NCI-H128 (cell line): ENCODE results near the gene NPIPB2.
"Not testable (repeated sequence)": the region's sequence is repeated elsewhere in the genome, so short reads cannot be mapped to it uniquely, and the experiment has no call there.

ENCODE experiments used
- DNase-seq: peaks from one replicate; lab custom pipeline; 2025; ENCODE audit not compliant: unreplicated experiment; lab: John Stamatoyannopoulos, UW

NPIPB2 gene

DNA sequence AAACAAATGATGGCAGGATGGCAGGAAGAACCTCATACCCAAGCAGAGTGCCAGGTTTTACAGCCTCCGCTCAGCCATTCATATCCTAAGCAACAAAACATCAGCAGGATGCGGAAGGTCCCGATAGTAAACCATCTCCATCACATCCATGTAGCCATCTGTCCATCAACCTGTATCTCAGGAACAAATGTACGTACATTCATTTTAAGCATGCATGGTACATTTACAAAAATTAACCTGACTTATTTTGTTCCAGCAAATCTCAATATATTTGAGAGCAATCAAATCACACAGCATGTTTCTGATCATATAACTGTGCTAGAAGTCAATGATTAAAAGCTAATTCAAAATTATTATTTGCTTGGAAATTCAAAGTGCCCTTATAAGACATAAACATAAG, at the start of gene NPIPB2:
TSS of gene NPIPB2 (minus strand) at position 101 of the 400 bp plus-strand sequence. CDS start at position 101, 0 bp downstream.
- DNase-seq: not testable (repeated sequence)

DNA sequence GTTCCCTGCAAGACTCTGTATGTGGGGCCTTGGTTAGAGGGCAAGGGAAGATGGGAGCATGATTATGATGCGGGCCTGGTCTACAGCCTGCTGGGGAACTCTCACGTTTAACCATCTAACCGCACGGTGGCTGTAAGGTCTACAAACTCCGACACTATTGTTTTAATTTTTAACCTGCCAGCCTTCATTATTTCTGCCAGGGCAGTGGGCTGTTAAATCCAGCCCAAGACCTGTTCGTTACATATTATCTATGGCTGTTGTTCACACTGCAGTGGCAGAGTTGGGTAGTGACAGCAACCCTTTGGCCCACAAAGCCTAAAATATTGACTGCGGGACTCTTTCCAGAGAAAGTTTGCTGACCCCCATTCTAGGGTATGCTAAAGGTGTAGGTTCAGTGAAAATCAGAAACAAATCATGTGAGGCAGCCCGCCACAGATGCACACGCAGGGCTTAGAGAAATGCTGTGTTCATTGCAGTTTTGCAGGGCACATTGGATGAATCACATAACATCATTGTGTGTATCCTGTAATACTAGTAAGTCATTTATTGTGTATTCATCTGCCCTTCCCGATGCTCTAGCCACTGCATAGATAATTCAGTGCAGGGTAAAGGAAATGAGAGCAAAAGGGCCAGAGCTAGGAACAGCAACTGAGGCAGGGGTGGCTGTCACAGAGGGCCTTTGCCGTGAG, 49.0 kb upstream of the NPIPB2 start:
- no peak for DNase-seq

DNA sequence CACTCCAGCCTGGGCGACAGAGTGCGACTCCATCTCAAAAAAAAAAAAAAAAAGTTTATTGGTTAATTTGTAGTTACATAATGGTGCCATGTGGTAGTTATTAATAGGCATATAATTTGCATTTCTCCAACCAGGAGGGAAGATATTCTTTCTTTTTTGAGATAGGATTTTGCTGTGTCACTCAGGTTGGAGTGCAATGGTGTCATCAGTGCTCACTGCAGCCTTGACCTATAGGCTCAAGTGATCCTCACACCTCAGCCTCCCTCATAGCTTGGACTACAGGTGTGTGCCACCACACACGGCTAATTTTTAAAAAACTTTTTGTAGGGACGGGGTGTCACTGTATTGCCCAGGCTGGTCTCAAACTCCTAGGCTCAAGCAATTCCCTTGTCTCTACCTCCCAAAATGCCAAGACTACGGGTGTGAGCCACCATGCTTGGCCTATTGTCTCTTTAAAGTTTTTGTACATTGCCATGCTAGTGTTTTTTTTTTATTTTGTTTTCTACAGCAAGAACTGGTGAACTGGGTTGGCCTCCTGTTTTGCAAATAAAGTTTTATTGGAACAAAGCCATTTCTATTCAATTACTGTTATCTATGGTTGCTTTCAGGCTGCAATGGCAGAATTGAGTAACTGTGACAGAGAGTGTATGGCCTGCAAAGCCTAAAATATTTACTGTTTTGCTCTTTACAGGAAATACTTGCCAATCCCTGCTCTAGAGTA, 46.6 kb upstream of the NPIPB2 start:
- no peak for DNase-seq

DNA sequence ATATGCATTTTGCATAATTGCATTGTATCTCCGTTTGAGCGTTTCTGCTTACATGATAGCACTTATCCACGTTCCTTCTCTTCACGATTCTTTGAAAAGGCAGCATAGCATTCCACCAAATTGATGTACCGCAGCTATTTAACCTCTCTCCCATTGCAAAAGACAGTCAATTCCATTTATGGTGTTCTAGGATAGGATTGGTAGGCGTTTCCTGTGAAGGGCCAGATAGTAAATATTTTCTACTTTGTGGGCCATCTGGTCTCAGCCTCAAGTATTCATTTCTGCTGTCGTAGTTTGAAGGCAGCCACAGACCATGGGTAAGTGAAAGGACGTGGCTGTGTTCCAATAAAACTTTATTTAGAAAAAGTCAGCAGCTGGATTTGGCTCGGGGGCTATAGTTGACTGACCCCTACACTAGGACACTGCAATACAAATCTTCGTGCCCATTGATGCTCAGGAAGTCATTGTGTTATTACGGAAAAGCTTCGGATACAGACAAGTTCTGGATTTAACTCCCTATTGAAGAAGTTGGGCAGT, 44.7 kb upstream of the NPIPB2 start:
- DNase-seq: no peak

DNA sequence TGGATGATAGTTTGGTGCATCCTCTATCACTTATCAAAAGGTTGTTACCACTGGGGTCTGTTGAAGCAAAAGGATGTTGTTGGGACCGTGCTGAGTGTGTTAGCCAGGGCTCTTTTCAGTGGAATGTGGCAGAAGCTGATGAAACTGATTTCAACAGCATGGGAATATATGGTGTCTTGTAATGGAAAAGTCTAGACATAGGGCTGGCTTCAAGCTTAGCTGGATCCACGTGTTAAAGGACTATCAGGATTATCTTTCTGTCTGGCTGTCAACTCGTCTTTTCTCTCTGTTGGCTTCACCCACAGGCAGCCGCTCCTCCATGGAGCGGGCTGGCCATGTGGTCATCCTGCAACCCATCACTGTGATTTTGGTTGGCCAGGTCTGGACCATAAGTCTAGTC, 43.4 kb upstream of the NPIPB2 start:
- DNase-seq: no peak

DNA sequence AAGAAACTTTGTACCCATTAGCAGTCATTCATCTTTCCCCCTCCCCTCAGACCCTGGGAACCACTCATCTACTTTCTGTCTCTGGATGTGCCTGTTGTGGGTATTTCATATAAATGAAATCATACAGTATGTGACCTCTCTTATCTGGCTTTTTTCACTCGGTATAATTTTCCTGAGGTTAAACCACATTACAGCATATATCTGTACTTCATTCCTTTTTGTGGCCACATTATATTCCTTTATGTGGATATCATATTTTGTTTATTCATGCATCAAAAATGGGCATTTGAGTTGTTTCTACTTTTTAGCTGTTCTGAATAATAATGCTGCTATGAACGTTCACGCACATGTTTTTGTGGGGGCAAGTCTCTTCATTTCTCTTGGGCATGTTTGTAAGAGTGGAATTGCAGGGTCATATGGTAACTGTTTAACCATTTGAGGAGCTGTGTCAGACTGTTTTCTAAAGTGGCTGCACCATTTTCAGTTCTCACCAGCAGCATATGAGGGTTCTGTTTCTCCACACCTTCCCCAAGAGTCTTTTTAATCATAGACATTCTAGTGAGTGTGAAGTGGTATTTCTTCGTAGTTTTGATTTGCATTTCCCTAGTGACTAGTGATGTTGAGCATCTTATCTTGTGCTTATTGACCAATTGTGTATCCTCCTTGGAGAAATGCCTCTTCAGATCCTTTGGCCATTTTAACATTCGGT, 38.4 kb upstream of the NPIPB2 start:
- DNase-seq: no peak

DNA sequence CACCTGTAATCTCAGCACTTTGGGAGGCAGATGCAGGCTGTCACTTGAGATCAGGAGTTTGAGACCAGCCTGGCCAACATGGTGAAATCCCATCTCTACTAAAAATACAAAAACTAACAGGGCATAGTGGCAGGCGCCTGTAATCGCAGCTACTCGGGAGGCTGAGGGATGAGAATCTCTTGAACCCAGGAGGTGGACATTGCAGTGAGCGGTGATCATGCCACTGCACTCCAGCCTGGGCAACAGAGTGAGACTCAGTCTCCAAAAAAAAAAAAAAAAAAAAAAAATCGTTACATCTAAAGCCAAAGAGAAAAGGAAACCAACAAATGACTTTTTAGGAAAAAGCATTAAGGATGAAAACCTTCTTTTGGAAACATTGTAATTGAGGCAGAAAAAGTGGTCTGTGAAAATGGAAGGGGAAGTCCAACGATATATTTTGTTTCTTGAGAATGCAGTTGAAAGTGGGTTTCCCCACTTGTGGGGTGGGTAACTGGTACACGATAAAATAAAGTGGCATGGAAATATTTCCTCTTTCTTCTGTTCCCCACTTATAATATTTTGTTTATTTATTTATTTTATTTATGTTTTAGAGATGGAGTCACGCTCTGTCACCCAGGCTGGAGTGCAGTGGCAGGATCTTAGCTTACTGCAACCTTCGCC, 37.3 kb upstream of the NPIPB2 start:
- DNase-seq: no peak

DNA sequence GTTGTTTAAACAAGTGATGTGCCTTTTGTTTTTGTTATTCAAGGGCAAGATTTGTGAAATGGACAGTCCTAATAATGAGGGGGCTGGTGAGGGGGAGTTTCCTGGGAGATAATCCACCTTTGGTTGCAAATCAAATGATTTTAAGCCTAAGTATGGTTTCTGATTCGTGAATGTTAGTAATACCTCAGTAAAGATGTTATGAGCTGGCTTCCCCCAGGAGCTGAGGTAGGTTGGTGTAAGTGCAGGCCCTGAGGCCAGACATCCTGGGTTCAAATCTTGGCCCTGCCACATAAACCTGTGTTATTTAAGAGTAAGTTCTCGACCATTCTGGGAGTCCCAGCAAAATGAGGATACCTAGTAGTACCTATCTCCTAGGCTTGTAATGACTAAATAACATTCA, 36.2 kb upstream of the NPIPB2 start:
- DNase-seq: no peak

DNA sequence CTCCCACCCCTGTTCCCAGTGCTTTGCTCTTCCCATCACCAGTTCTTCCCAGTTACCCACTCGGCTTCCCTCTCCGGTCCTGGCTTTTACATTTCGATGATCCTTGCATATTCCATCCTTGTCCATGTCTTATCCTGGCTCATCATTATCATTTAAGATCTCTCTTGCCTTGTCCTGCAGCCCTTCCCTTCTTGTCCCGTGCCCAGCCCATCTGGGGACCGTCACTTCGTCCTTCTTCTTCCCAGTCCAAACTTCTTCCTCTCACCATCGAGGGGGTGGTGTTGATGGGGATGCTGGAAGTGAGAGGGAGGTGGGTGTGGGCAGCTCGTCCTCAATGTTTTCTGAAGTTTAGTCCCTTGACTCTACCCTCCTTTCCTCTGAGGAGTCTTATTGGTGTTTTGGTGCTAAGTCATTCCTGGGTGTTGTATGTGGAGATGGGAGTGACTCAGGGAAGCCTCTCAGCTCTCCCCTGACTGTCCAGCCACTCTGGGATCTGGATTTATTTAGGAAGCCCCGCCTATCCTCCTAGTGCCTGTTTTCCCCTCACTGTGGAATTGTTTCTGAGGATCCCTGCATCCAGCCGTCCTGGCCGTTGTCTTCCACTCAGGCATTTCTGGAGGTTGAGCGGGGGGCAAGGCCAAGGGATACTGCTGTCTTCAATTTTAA, 35.7 kb upstream of the NPIPB2 start:
- no peak for DNase-seq

DNA sequence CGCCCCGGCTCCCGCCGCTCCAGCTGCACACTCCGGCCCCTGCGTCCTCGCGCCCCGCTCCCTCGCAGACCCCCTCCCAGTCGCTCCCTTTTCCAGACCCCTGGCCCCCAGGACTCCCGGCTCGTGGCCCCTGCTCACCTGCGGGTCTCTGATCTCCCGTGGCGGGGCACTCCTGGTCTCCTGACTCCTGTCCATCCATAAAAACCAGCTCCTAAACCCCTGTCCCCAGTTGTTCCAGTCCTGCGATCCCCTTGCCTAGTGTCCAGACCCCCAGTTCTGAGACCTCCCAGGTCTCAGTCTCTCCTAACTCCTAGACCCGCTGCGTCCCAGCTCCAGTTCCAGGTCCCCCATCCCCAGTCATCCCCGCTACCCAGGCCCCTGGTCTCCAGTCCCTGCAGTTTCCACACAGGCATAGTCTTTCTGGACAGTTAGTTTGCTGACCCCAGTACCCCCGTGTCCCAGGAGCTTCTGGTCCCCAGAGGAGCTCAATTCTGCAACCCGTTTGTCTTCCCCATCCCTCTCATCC, 35.1 kb upstream of the NPIPB2 start:
- DNase-seq: no peak

DNA sequence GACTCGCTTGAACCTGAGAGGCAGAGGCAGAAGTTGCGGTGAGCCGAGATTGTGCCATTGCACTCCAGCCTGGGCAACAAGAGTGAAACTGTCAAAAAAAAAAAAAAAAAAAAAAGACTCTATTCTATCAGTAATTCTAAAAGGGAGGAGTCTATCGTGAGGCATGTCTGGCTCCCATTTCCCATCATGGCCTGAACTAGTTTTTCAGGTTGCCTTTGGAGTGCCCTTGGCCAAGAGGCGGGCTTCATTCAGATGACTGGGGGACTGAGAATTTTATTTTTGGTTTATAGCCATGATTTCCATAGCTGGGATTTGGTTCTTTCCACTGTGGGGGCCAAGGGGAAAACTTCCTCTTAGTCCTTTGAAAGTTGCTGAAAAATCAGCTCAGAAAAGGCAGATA, 31.2 kb upstream of the NPIPB2 start:
- DNase-seq: no peak

DNA sequence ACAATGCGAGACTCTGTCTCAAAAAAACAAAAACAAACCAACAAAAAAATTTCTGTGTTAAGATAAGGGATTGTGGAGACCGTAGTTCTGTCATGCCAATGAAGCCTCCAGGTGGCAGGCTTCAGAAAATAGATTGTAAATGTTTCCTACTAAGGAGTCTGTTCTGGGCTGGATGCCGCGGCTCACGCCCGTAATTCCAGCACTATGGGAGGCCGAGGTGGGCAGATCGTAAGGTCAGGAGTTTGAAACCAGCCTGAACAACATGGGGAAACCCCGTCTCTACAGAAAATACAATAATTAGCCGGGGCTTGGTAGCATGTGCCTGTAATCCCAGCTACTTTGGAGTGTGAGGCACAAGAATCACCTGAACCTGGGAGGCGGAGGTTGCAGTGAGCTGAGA, 30.3 kb upstream of the NPIPB2 start:
- DNase-seq: no peak

DNA sequence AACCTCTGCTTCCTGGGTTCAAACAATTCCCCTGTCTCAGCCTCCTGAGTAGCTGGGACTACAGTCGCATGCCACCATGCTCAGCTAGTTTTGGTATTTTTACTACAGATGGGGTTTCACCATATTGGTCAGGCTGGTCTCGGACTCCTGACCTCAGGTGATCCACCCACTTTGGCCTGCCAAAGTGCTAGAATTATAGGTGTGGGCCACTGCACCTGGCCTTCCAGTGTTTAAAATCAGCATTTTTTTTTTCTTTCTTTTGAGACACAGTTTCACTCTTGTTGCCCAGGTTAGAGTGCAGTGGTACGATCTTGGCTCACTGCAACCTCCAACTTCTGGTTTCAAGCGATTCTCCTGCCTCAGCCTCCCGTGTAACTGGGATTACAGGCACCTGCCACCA, 28.4 kb upstream of the NPIPB2 start:
- not testable (repeated sequence) for DNase-seq

DNA sequence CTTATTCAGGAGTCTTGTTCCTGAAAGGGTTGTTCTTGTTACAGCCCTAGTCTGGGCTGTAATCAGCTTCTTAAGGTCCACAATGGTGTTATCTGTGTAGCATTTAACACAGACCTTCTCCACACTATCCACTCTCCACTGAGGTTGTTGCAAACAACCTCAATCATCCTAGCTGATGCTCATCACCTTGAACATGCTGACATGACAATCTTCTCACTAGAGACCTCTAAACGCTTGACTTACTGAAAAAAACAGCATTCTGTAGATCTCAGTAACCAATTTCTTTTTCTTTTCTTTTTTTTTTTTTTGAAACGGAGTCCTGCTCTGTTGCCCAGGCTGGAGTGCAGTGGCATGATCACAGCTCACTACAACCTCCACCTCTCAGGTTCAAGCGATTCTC, 26.7 kb upstream of the NPIPB2 start:
- DNase-seq: no peak

DNA sequence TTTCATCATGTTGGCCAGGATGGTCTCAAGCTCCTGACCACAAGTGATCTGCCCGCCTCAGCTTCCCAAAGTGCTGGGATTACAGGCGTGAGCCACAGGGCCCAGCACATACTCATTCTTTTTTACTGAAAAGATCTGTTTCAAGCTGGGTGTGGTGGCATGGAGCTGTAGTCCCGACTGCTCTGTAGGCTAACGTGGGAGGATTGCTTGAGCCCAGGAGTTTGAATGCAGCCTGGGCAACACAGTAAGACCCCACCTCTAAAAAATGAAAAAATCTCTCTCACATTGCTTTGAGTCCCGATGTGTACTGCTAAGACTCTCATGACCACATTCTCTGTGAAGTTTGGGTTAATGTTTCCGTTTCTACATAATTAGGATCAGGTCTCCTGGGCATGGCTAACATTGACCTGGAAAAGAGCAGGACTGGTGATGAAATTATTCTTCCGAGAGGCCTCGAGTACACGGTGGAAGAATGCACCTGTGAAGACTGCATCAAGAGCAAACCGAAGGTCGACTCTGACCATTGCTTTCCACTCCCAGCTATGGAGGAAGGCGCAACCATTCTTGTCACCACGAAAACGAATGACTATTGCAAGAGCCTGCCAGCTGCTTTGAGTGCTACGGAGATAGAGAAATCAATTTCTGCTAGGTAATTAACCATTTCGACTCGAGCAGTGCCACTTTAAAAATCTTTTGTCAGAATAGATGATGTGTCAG, 25.5 kb upstream of the NPIPB2 start:
- no peak for DNase-seq

DNA sequence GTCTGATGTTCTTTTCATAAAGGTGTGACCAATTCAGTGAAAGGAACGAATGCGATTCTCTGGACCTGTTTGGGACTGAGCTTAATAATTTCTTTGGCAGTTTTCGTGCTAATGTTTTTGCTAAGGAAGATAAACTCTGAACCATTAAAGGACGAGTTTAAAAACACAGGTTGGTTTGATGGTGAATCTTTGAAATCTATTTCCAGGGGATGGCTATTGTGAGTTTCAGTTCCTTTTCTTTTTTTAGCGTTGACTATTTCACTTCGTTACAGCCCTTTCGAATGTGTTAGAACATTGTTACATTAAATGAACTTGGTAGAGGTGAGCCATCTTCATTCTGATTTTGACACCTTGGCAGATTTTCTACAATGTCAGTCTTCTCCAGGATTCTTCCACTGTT, 24.3 kb upstream of the NPIPB2 start:
- no peak for DNase-seq

DNA sequence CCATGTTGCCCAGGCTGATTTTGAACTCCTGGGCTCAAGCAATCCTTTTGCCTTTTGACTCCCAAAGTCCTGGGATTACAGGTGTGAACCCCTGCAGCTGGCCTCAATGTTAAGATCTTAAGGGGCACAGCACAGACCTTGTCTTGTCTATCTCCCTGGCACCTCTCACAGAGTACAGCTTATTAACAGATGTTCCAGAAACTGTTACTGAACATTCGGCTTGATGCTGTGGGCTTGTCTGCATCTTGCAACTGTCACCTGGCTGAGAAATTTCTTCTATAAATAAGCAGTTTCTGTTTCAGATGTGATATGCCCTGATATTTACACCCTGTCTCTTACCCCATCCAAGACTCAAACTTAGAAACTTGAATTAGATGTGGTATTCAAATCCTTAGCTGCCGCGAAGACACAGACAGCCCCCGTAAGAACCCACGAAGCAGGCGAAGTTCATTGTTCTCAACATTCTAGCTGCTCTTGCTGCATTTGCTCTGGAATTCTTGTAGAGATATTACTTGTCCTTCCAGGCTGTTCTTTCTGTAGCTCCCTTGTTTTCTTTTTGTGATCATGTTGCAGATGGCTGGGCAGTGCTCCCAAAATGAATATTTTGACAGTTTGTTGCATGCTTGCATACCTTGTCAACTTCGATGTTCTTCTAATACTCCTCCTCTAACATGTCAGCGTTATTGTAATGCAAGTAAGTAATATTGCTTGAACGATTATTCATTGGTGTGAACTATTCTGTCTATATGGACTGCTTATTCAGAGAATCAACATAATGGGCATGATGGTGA, 23.1 kb upstream of the NPIPB2 start, which contains the start of gene TNFRSF17:
TSS of gene TNFRSF17 (plus strand) at position 450 of the 791 bp plus-strand sequence. CDS start at position 565, 115 bp downstream.
- no peak for DNase-seq

DNA sequence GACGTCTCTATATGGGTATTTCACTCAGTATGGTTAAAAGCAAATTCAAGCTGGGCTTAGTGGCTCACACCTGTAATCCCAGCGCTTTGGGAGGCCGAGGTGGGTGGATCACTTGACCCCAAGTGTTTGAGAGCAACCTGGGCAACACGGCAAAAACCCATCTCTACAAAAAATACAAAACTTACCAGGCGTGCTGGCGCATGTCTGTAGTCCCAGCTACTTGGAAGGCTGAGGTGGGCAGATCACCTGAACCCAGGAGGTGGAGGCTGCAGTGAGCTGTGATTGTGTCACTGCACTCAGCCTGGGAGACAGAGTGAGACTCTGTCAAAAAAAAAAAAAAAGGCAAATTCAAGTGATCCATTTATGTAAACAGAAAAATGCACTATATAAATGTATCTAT, 21.9 kb upstream of the NPIPB2 start:
- DNase-seq: no peak

DNA sequence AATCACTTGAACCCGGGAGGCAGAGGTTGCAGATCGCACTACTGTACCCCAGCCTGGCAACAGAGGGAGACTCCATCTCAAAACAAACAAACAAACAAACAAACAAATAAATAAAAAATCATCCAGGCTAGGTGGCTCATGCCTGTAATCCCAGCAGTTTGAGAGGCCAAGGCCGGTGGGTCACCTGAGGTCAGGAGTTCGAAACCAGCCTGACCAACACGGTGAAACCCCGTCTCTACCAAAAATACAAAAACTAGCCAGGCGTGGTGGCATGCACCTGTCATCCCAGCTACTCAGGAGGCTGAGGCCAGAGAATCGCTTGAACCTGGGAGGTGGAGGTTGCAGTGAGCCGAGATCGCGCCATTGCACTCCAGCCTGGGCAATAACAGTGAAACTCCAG, 21.1 kb upstream of the NPIPB2 start:
- not testable (repeated sequence) for DNase-seq
